Upper lobe of right lung (tissue), 1 donor: Measurements from ENCODE around the gene GUCY1A2. TPM values are rescaled to one million over a fixed set of nuclear protein-coding genes. Genes with fewer than 3 reads are reported as not detected.

Experiments used
- ATAC-seq: fragments of 200-7000 bp; cut with Tn5 transposase; one replicate; pipeline ENCODE4 v1.9.1; 2020; ENCODE audit warnings: mild to moderate bottlenecking, moderate library complexity
- DNase-seq: peaks from one replicate; pipeline ENCODE4 v3.0.0-alpha.2; 2020
- H3K27ac ChIP-seq: fragments of 200-600 bp; one replicate; pipeline ENCODE4 v1.8.0; 2022
- H3K27me3 ChIP-seq: fragments of 200-600 bp; one replicate; pipeline ENCODE4 v1.8.0; 2022; ENCODE audit warnings: mild to moderate bottlenecking
- H3K36me3 ChIP-seq: fragments of 200-600 bp; one replicate; pipeline ENCODE4 v1.8.0; 2022
- H3K4me1 ChIP-seq: fragments of 200-600 bp; one replicate; pipeline ENCODE4 v1.8.0; 2022
- H3K4me3 ChIP-seq: fragments of 200-600 bp; one replicate; pipeline ENCODE4 v1.8.0; 2022; ENCODE audit warnings: mild to moderate bottlenecking
- H3K9me3 ChIP-seq: fragments of 200-600 bp; one replicate; pipeline ENCODE4 v1.8.0; 2022
- intact Hi-C: fragments of 100-400 bp; cut with DNase I; formaldehyde crosslinking; loops from one replicate; pipeline ENCODE4 v1.11.0; 2022
- total RNA-seq: library from RNA; stranded (reverse); fragmentation: NEBNext Ultra II Directional; extraction: Animal tissue kit (Norgen Biotek cat#: 25700); gene quantifications from one replicate; pipeline ENCODE4 v1.2.1, GENCODE V29; 2021
- TF ChIP-seq, protein P1 (sequence below): fragments of 200-600 bp; IDR thresholded peaks from one replicate; pipeline ENCODE4 v1.8.0; 2022; ENCODE audit warnings: antibody characterized with exemption
- donor health status: DM: no; HTN: yes; CAD: no; lungs with severe emphysema.

GUCY1A2 gene
- total RNA-seq, 1 donor from 2014 or later, result 31.1 TPM

GRCh38 chr11:106679581-106679980 is 338.7 kb downstream of the GUCY1A2 start:
- TF ChIP-seq, protein P1, sequence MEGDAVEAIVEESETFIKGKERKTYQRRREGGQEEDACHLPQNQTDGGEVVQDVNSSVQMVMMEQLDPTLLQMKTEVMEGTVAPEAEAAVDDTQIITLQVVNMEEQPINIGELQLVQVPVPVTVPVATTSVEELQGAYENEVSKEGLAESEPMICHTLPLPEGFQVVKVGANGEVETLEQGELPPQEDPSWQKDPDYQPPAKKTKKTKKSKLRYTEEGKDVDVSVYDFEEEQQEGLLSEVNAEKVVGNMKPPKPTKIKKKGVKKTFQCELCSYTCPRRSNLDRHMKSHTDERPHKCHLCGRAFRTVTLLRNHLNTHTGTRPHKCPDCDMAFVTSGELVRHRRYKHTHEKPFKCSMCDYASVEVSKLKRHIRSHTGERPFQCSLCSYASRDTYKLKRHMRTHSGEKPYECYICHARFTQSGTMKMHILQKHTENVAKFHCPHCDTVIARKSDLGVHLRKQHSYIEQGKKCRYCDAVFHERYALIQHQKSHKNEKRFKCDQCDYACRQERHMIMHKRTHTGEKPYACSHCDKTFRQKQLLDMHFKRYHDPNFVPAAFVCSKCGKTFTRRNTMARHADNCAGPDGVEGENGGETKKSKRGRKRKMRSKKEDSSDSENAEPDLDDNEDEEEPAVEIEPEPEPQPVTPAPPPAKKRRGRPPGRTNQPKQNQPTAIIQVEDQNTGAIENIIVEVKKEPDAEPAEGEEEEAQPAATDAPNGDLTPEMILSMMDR, result no peak
- H3K4me1 ChIP-seq, result no peaks in the 10 kb centered on the region
- no peaks in the 10 kb centered on the region for H3K27me3 ChIP-seq
- intact Hi-C loops, result no loop called here
- no peaks in the 10 kb centered on the region for H3K9me3 ChIP-seq
- ATAC-seq (no peak), DNase-seq (no peak)
- H3K4me3 ChIP-seq, result no peak overlapping the region
- no peak overlapping the region for H3K27ac ChIP-seq
- H3K36me3 ChIP-seq, result no peaks in the 10 kb centered on the region

DNA sequence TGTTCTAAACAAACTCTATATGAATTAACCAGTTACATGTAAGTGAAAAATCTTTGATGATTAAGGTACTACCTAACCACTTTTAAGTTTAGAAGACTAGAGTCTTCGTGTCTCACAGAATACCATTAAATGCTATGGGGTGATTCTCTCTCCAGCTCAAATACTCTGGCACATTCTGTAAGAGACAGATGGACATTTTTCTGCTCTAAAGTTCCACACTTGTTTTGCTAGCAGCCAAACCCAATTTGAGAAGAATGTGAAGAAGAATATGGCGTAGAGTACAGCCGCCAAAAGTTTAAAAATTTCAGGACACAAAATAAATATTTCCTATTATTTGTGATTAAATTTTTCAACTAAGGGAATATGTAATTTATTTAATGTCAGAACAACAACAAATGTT is 339.1 kb downstream of the GUCY1A2 start:
- H3K4me3 ChIP-seq, result no peak overlapping the region
- H3K27ac ChIP-seq, result no peak overlapping the region
- H3K27me3 ChIP-seq, result no peaks in the 10 kb centered on the region
- DNase-seq (no peak), ATAC-seq (no peak)
- no peaks in the 10 kb centered on the region for H3K36me3 ChIP-seq
- TF ChIP-seq, protein P1, result no peak
- no peaks in the 10 kb centered on the region for H3K9me3 ChIP-seq
- H3K4me1 ChIP-seq, result no peaks in the 10 kb centered on the region
- intact Hi-C loops, result no loop called here

DNA sequence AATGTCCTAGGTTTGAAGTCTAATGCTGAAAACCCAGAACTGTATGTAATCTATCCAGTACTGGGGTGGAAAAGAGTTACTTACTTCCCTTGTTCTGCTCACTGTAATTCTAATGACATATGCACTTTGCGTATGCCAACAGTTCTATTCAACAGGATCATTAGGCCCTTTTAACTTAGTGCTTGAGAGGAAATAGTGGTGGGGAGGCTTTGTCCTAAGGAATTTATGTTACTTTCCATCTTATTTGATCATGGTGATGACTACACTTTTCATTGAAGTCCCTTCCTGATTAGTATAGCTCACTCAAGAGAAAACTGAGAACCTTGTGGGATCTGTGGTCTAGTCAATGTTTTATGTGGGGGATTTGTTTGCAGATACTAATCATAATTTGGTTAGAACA is 348.2 kb downstream of the GUCY1A2 start:
- H3K4me1 ChIP-seq, result no peaks in the 10 kb centered on the region
- TF ChIP-seq, protein P1, result no peak
- no peaks in the 10 kb centered on the region for H3K27me3 ChIP-seq
- intact Hi-C loops, result no loop called here
- no peak overlapping the region for H3K27ac ChIP-seq
- H3K9me3 ChIP-seq, result no peaks in the 10 kb centered on the region
- no peaks in the 10 kb centered on the region for H3K36me3 ChIP-seq
- ATAC-seq, result no peak
- H3K4me3 ChIP-seq, result no peak overlapping the region
- no peak for DNase-seq

DNA sequence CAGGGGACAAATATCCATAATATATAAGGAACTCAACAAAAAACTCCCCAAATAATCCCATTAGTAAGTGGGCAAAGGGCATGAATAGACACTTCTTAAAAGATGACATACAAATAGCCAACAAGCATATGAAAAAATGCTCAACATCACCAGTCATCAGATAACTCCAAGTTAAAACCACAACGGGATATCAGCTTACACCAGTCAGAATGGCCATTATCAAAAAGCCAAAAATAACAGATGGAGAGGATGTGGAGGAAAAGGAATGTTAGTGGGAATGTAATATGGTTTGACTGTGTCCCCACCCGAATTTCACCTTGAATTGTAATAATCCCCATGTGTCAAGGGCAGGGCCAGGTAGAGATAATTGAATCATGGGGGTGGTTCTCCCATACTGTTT is 350.1 kb downstream of the GUCY1A2 start:
- no peaks in the 10 kb centered on the region for H3K27me3 ChIP-seq
- no peak for DNase-seq
- intact Hi-C loops, result no loop called here

GRCh38 chr11:106656646-106657045 is 361.6 kb downstream of the GUCY1A2 start:
- Histone ChIP-seq H3K4me1 (no peaks in the 10 kb centered on the region), H3K36me3 (no peaks in the 10 kb centered on the region), H3K27me3 (no peaks in the 10 kb centered on the region), H3K9me3 (no peaks in the 10 kb centered on the region), H3K27ac (no peak overlapping the region), H3K4me3 (no peak overlapping the region)
- DNase-seq (no peak), ATAC-seq (no peak)
- TF ChIP-seq, protein P1, result no peak
- intact Hi-C loops, result no loop called here

More for the DNA sequence above, 350.1 kb downstream of the GUCY1A2 start:
- no peak for ATAC-seq
- H3K4me3 ChIP-seq, result no peak overlapping the region
- H3K4me1 ChIP-seq, result no peaks in the 10 kb centered on the region
- TF ChIP-seq, protein P1, result no peak
- no peaks in the 10 kb centered on the region for H3K9me3 ChIP-seq
- H3K36me3 ChIP-seq, result no peaks in the 10 kb centered on the region
- H3K27ac ChIP-seq, result no peak overlapping the region

- Histone ChIP-seq H3K4me1 (no peaks in the 10 kb centered on the region), H3K36me3 (no peaks in the 10 kb centered on the region), H3K27ac (no peak overlapping the region), H3K9me3 (peaks cover 5% of the 10 kb centered on the region), H3K27me3 (no peaks in the 10 kb centered on the region), H3K4me3 (no peak overlapping the region)
- DNase-seq (no peak), ATAC-seq (no peak)
- TF ChIP-seq, protein P1, result no peak
- intact Hi-C loops, result no loop called here
These were observed 373.5 kb downstream of the GUCY1A2 start for GRCh38 chr11:106644824-106645223.
